Testis (tissue), 2 donors: ENCODE measurements around the gene DCTN1.

ENCODE experiments used
- CTCF ChIP-seq, 3 experiments: fragments of 450-650 bp in 2 of 3; fragments of 200-600 bp in 1 of 3; sonication (generic) in 1 of 3; IDR thresholded peaks; one replicate each; pipeline ENCODE4 v1.5.1; 2016 to 2019; ENCODE audit warnings: antibody characterized with exemption in 3 of 3, mild to moderate bottlenecking in 2 of 3, moderate library complexity in 1 of 3
- POLR2A ChIP-seq: fragments of 450-650 bp; IDR thresholded peaks from one replicate; pipeline ENCODE4 v1.6.1; 2017; ENCODE audit warnings: antibody characterized with exemption, mild to moderate bottlenecking, moderate library complexity

- no peak for TF ChIP-seq CTCF (IDR thresholded peaks at IDR 0.05)
- TF ChIP-seq POLR2A = no peak
These were observed 30.2 kb downstream of the DCTN1 start for GRCh38 chr2:74349889-74350288.
